HepG2 (cell line): ENCODE results near the gene IHH. TPM values are rescaled to one million over a fixed set of nuclear protein-coding genes. Genes with fewer than 3 reads are reported as not detected.

Source experiments
- ARID2 ChIP-seq: sonication (generic); formaldehyde crosslinking; IDR thresholded peaks from 2 replicates; pipeline ENCODE4 v1.8.1; 2022; ENCODE audit warnings: mild to moderate bottlenecking, missing genetic modification reagents, borderline replicate concordance
- BCL6 ChIP-seq: IDR thresholded peaks from 2 replicates; pipeline ENCODE4 v1.6.1; 2016; ENCODE audit warnings: missing genetic modification reagents, missing compliant biosample characterization
- KDM5A ChIP-seq: fragments of 200-600 bp; sonication (generic); IDR thresholded peaks from 2 replicates; pipeline ENCODE4 v1.7.0; 2018; ENCODE audit warnings: antibody characterized with exemption, mild to moderate bottlenecking, low read length, borderline replicate concordance
- KMT2B ChIP-seq: IDR thresholded peaks from 2 replicates; pipeline ENCODE4 v1.6.1; 2016; ENCODE audit warnings: missing genetic modification reagents, missing compliant biosample characterization
- LCORL ChIP-seq, 2 experiments: fragments of 450-650 bp in 1 of 2; sonication (generic) in 1 of 2; formaldehyde crosslinking in 1 of 2; IDR thresholded peaks; 2 replicates each; pipeline versions ENCODE4 v1.5.0 to v1.6.1; 2017 to 2020; ENCODE audit warnings: antibody characterized with exemption in 1 of 2, missing genetic modification reagents in 1 of 2
- NPAS2 ChIP-seq: sonication (generic); formaldehyde crosslinking; IDR thresholded peaks from 2 replicates; pipeline ENCODE4 v1.8.0; 2022; ENCODE audit warnings: mild to moderate bottlenecking, missing genetic modification reagents, borderline replicate concordance
- SNAI1 ChIP-seq: sonication (generic); formaldehyde crosslinking; IDR thresholded peaks from 2 replicates; pipeline ENCODE4 v1.5.0; 2020; ENCODE audit warnings: mild to moderate bottlenecking, missing genetic modification reagents, borderline replicate concordance
- SP140L ChIP-seq: sonication (generic); formaldehyde crosslinking; IDR thresholded peaks from 2 replicates; pipeline ENCODE4 v1.4.0; 2020; ENCODE audit warnings: missing genetic modification reagents, borderline replicate concordance
- TBP ChIP-seq: sonication (generic); formaldehyde crosslinking; IDR thresholded peaks from 2 replicates; pipeline ENCODE4 v1.5.0; 2020; ENCODE audit warnings: missing genetic modification reagents
- ZKSCAN5 ChIP-seq: sonication (generic); formaldehyde crosslinking; IDR thresholded peaks from 2 replicates; pipeline ENCODE4 v1.5.1; 2020; ENCODE audit warnings: mild to moderate bottlenecking, missing genetic modification reagents
- ZNF256 ChIP-seq: sonication (generic); formaldehyde crosslinking; conservative IDR thresholded peaks from 2 replicates; pipeline ENCODE4 v1.4.0; 2020; ENCODE audit warnings: missing genetic modification reagents
- ZNF678 ChIP-seq: sonication (generic); formaldehyde crosslinking; IDR thresholded peaks from 2 replicates; pipeline ENCODE4 v1.4.0; 2020; ENCODE audit warnings: mild to moderate bottlenecking, missing genetic modification reagents
- polyA plus RNA-seq, 8 experiments: library from polyadenylated mRNA; depleted of rRNA in 3 of 8; stranded (reverse) in 7 of 8; unstranded in 1 of 8; fragments of >200 nt; fragmentation: Illumina TruSeq in 4 of 8; extraction: Trizol in 4 of 8; gene quantifications; 2 replicates each; pipeline versions ENCODE4 v1.2.1 to v1.2.3, GENCODE V29; 2011 to 2016; ENCODE audit warnings: low read depth in 4 of 8, missing spikeins in 1 of 8, mixed read lengths in 1 of 8; ENCODE audit not compliant: insufficient read depth in 1 of 8
- total RNA-seq, 5 experiments: library from RNA; depleted of rRNA; stranded (reverse); fragments of >200 nt; fragmentation: Illumina TruSeq; extraction: Trizol; gene quantifications; 2 replicates each; pipeline ENCODE4 v1.2.3, GENCODE V29; 2016; ENCODE audit warnings: low read depth in 1 of 5
- TF ChIP-seq, protein P1 (sequence below): fragments of 450-650 bp; IDR thresholded peaks from 2 replicates; pipeline ENCODE4 v1.6.1; 2017; ENCODE audit warnings: mild to moderate bottlenecking
- TF ChIP-seq, protein P2 (sequence below): IDR thresholded peaks from 2 replicates; pipeline ENCODE4 v1.6.1; 2018; ENCODE audit warnings: missing genetic modification reagents, mild to moderate bottlenecking, missing compliant biosample characterization
- TF ChIP-seq, protein P3 (sequence below): sonication (generic); formaldehyde crosslinking; IDR thresholded peaks from 2 replicates; pipeline ENCODE4 v1.4.0; 2020; ENCODE audit warnings: mild to moderate bottlenecking, missing genetic modification reagents
- TF ChIP-seq, protein P4 (sequence below): sonication (generic); formaldehyde crosslinking; IDR thresholded peaks from 2 replicates; pipeline ENCODE4 v1.4.0; 2020; ENCODE audit warnings: missing genetic modification reagents
- TF ChIP-seq, protein P5 (sequence below): sonication (generic); formaldehyde crosslinking; IDR thresholded peaks from 2 replicates; pipeline ENCODE4 v1.4.0; 2020; ENCODE audit warnings: missing genetic modification reagents

Gene IHH
- total and polyA plus RNA-seq, 2 of the 13 experiments (the other 11 are each of a cell fraction or from before 2014, with no cell fraction given) = 0.42 TPM; not detected in 1

DNA sequence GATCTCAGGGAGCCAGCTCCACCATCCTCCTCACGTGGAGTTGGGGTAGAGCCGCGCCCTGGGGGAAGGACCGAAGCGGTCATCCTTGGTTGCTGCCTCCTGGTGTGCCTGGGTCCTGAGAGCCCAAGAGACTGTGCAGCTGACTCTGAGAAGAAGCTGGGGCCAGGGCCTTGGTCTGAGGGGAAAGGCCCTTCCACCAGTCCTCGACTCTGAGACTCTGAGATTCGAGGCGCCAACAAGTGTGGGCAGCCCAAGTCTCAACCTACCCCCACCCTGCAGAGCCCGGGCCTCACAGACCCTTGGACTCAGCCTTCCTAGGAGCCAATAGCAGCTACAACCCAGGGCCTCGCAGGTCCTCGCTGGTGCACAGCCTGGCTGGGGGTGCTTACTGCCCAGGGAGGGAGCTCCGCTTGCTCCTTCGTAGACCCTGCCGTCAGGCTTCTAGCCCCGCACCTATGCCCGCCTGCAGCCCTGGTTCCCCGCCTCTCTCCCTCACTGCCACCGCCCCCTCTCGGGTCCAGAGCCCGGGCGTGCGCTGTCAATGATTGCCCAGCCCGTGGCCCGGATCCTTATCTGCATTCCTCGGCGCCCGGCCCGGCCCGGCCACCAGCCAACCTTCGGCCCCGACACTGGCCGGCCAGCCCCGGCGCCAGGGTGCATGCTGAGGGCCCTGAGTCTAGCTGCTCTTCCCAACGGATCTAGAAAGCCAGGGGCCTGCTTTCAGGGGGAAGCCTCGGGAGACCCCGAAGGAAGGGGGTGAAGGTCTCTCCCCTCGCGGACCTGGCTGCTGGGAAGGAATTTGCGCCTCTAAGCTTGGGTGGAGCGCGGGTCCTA is 2.0 kb downstream of the IHH start (continued):
- TF ChIP-seq, protein P1, sequence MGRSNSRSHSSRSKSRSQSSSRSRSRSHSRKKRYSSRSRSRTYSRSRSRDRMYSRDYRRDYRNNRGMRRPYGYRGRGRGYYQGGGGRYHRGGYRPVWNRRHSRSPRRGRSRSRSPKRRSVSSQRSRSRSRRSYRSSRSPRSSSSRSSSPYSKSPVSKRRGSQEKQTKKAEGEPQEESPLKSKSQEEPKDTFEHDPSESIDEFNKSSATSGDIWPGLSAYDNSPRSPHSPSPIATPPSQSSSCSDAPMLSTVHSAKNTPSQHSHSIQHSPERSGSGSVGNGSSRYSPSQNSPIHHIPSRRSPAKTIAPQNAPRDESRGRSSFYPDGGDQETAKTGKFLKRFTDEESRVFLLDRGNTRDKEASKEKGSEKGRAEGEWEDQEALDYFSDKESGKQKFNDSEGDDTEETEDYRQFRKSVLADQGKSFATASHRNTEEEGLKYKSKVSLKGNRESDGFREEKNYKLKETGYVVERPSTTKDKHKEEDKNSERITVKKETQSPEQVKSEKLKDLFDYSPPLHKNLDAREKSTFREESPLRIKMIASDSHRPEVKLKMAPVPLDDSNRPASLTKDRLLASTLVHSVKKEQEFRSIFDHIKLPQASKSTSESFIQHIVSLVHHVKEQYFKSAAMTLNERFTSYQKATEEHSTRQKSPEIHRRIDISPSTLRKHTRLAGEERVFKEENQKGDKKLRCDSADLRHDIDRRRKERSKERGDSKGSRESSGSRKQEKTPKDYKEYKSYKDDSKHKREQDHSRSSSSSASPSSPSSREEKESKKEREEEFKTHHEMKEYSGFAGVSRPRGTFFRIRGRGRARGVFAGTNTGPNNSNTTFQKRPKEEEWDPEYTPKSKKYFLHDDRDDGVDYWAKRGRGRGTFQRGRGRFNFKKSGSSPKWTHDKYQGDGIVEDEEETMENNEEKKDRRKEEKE = no peak
- TF ChIP-seq, protein P2, sequence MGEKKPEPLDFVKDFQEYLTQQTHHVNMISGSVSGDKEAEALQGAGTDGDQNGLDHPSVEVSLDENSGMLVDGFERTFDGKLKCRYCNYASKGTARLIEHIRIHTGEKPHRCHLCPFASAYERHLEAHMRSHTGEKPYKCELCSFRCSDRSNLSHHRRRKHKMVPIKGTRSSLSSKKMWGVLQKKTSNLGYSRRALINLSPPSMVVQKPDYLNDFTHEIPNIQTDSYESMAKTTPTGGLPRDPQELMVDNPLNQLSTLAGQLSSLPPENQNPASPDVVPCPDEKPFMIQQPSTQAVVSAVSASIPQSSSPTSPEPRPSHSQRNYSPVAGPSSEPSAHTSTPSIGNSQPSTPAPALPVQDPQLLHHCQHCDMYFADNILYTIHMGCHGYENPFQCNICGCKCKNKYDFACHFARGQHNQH = peak; percentile 76
- TF ChIP-seq NPAS2 (CRISPR knock-in tag) (no peak), BCL6 (CRISPR knock-in tag) (peak; percentile 98), KDM5A (no peak; the same call in 1 of the 2 replicates), ARID2 (CRISPR knock-in tag) (peak; percentile 39; the same call in 1 of the 2 replicates), ZNF678 (CRISPR knock-in tag) (no peak), SP140L (CRISPR knock-in tag) (no peak), ZNF256 (CRISPR knock-in tag) (peak; percentile 92), ZKSCAN5 (CRISPR knock-in tag) (no peak), SNAI1 (CRISPR knock-in tag) (0 out of 2 replicates have a peak, but pooled peaks have one; percentile 37), LCORL (IDR thresholded peaks at IDR 0.05) (no peak), LCORL (CRISPR knock-in tag; IDR thresholded peaks at IDR 0.05) (peak; percentile 92), TBP (no peak), KMT2B (CRISPR knock-in tag) (no peak)
- TF ChIP-seq, protein P3, sequence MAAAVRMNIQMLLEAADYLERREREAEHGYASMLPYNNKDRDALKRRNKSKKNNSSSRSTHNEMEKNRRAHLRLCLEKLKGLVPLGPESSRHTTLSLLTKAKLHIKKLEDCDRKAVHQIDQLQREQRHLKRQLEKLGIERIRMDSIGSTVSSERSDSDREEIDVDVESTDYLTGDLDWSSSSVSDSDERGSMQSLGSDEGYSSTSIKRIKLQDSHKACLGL (CRISPR knock-in tag) = peak; percentile 52
- TF ChIP-seq, protein P4, sequence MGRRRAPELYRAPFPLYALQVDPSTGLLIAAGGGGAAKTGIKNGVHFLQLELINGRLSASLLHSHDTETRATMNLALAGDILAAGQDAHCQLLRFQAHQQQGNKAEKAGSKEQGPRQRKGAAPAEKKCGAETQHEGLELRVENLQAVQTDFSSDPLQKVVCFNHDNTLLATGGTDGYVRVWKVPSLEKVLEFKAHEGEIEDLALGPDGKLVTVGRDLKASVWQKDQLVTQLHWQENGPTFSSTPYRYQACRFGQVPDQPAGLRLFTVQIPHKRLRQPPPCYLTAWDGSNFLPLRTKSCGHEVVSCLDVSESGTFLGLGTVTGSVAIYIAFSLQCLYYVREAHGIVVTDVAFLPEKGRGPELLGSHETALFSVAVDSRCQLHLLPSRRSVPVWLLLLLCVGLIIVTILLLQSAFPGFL (CRISPR knock-in tag) = no peak
- TF ChIP-seq, protein P5, sequence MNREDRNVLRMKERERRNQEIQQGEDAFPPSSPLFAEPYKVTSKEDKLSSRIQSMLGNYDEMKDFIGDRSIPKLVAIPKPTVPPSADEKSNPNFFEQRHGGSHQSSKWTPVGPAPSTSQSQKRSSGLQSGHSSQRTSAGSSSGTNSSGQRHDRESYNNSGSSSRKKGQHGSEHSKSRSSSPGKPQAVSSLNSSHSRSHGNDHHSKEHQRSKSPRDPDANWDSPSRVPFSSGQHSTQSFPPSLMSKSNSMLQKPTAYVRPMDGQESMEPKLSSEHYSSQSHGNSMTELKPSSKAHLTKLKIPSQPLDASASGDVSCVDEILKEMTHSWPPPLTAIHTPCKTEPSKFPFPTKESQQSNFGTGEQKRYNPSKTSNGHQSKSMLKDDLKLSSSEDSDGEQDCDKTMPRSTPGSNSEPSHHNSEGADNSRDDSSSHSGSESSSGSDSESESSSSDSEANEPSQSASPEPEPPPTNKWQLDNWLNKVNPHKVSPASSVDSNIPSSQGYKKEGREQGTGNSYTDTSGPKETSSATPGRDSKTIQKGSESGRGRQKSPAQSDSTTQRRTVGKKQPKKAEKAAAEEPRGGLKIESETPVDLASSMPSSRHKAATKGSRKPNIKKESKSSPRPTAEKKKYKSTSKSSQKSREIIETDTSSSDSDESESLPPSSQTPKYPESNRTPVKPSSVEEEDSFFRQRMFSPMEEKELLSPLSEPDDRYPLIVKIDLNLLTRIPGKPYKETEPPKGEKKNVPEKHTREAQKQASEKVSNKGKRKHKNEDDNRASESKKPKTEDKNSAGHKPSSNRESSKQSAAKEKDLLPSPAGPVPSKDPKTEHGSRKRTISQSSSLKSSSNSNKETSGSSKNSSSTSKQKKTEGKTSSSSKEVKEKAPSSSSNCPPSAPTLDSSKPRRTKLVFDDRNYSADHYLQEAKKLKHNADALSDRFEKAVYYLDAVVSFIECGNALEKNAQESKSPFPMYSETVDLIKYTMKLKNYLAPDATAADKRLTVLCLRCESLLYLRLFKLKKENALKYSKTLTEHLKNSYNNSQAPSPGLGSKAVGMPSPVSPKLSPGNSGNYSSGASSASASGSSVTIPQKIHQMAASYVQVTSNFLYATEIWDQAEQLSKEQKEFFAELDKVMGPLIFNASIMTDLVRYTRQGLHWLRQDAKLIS = no peak
